AG09319 (cell line): Measurements from ENCODE around the gene CBLB.
"Not testable (repeated sequence)": the region's sequence is repeated elsewhere in the genome, so short reads cannot be mapped to it uniquely, and the experiment has no call there.

Source experiments
- DNase-seq: peaks from one replicate; pipeline ENCODE4 v3.0.0-alpha.2; 2010; ENCODE audit warnings: low read depth; ENCODE audit errors: extremely low read depth
- CTCF ChIP-seq: IDR thresholded peaks from 2 replicates; pipeline ENCODE4 v1.5.1; 2011; ENCODE audit warnings: low read depth, mild to moderate bottlenecking, inconsistent platforms, low read length, moderate library complexity

CBLB gene

GRCh38 chr3:105822171-105823123 is 46.4 kb downstream of the CBLB start:
- no peak for DNase-seq
- no peak for TF ChIP-seq CTCF

GRCh38 chr3:105821433-105821832 is 47.4 kb downstream of the CBLB start:
- no peak for DNase-seq
- no peak for TF ChIP-seq CTCF

GRCh38 chr3:105816833-105817232 is 52.0 kb downstream of the CBLB start:
- DNase-seq: no peak
- no peak for TF ChIP-seq CTCF

GRCh38 chr3:105815331-105815730 is 53.5 kb downstream of the CBLB start:
- not testable (repeated sequence) for DNase-seq

- TF ChIP-seq CTCF: no peak
- DNase-seq: no peak
These were observed 55.1 kb downstream of the CBLB start for GRCh38 chr3:105813710-105814109.

GRCh38 chr3:105812194-105812586 is 56.6 kb downstream of the CBLB start:
- no peak for DNase-seq
- TF ChIP-seq CTCF: no peak

- DNase-seq: no peak
- TF ChIP-seq CTCF: no peak
These were observed 57.2 kb downstream of the CBLB start for GRCh38 chr3:105811518-105812193.
